C4-2B (cell line): ENCODE measurements around the gene KCNAB2.
"Not testable (repeated sequence)": the region's sequence is repeated elsewhere in the genome, so short reads cannot be mapped to it uniquely, and the experiment has no call there.

Experiments used
- H3K27ac ChIP-seq: fragments of 450-650 bp; 2 replicates; pipeline ENCODE4 v1.5.1; 2017
- CTCF ChIP-seq: fragments of 450-650 bp; conservative IDR thresholded peaks from 2 replicates; pipeline ENCODE4 v1.5.1; 2017; ENCODE audit warnings: mild to moderate bottlenecking
- ZFX ChIP-seq: fragments of 450-650 bp; IDR thresholded peaks from 2 replicates; pipeline ENCODE4 v1.6.1; 2017

The KCNAB2 gene

GRCh38 chr1:6012529-6013318 is 33.0 kb upstream of the KCNAB2 start:
- TF ChIP-seq CTCF (no peak), ZFX (no peak)
- no peak overlapping the region for H3K27ac ChIP-seq

GRCh38 chr1:6013491-6013890 is 32.2 kb upstream of the KCNAB2 start:
- no peak for TF ChIP-seq ZFX
- TF ChIP-seq CTCF: no peak
- no peak overlapping the region for H3K27ac ChIP-seq

- no peak overlapping the region for H3K27ac ChIP-seq
- TF ChIP-seq CTCF (no peak), ZFX (no peak)
Observed at GRCh38 chr1:6014130-6014999, 31.3 kb upstream of the KCNAB2 start.

GRCh38 chr1:6016191-6016865 is 29.4 kb upstream of the KCNAB2 start:
- H3K27ac ChIP-seq: no peak overlapping the region
- TF ChIP-seq CTCF (no peak), ZFX (no peak)

GRCh38 chr1:6017654-6018053 is 28.0 kb upstream of the KCNAB2 start:
- not testable (repeated sequence) for H3K27ac ChIP-seq

GRCh38 chr1:6019166-6019845 is 26.4 kb upstream of the KCNAB2 start:
- TF ChIP-seq CTCF (no peak), ZFX (no peak)
- no peak overlapping the region for H3K27ac ChIP-seq

GRCh38 chr1:6022193-6022592 is 23.5 kb upstream of the KCNAB2 start:
- H3K27ac ChIP-seq: no peak overlapping the region
- TF ChIP-seq ZFX (no peak), CTCF (no peak)
